Adipose tissue (tissue), 3 donors: ENCODE results near the gene CRTAP. TPM values are rescaled to one million over a fixed set of nuclear protein-coding genes. Genes with fewer than 3 reads are reported as not detected.

Experiments used
- polyA plus RNA-seq, 3 donors: library from polyadenylated mRNA; stranded (reverse); fragments of 200-250 nt; gene quantifications; one replicate each; pipeline ENCODE4 v1.2.3, GENCODE V29; 2013
- donor health status: healthy with polysubstance abuse.
- donor health status: Bipolar disorder and iron deficiency.
- donor health status: healthy.

CRTAP gene
- polyA plus RNA-seq, 3 donors, result 34.8 to 268 (median 247) TPM

Other genes with a start within 250 kb of the CRTAP start
- gene CCR4, start 162.4 kb upstream of the CRTAP start, polyA plus RNA-seq, result under 1 TPM in 2 of 3 donors, not detected in 1; 0.05 to 0.07 TPM
- 10 to 100 TPM; 10.2 to 21.6 (median 20.4) TPM for gene GLB1, start 16.9 kb upstream of the CRTAP start, polyA plus RNA-seq
- under 1 TPM; 0.48 to 0.65 (median 0.56) TPM for gene TMPPE, start 16.9 kb upstream of the CRTAP start, polyA plus RNA-seq
- 1 to 10 TPM in 1 of 3 donors, under 1 TPM in 2; 0.13 to 1.9 (median 0.54) TPM for gene SUSD5, start 104.8 kb downstream of the CRTAP start, polyA plus RNA-seq
- 1 to 10 TPM; 1.9 to 2.2 (median 2.1) TPM for gene FBXL2, start 163.4 kb downstream of the CRTAP start, polyA plus RNA-seq